ENCODE data around the gene TSSK2.

TSSK2 gene

DNA sequence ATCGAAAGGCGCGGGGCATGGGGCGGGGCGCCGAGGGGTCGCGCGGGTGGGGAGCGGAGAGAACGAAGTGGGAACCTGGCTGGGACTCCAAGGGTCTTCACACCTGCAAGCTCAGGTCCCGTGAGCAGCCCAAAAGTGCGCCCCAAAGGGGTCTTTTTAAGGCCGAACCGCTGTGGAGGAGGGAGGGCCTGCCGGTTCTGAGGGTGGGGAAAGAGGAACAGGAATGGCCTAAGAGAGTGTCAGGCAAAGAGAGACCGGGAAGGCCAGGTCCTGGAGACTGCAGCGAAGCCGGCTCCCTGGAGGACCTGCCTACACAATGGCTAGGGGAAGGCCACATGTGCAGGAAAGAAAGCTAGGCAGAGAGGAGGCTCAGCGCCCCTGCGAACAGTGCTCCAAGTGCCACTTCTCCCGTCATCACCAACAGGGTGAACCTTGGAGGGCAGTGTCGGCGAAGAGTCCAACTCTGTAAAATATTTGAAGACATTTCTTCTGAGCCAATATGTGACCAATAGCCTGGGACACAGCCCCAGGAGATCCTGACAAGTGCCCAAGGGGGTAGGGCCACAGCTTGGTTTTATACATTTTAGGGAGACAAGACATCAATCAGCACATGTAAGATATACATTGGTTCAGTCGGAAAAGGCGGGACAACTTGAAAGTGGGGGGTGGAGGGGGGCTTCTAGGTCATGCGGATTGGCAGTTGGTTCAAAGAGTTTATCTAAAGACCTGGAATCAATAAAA, 8.2 kb upstream of the TSSK2 start:
- Histone ChIP-seq H3K27ac (ENCODE audit: low read length) (no peak overlapping the region), H3K4me1 (ENCODE audit: low read length) (peaks cover 21% of the 10 kb centered on the region), H3K4me2 (ENCODE audit: low read length) (peak overlapping the region; percentile 82), H3K9me3 (ENCODE audit: insufficient read depth, low read length) (no peaks in the 10 kb centered on the region), H3K4me3 (ENCODE audit: low read length) (peak overlapping the region; percentile 88), H4K20me1 (ENCODE audit: insufficient read depth, low read length) (peaks cover 36% of the 10 kb centered on the region), H3K27me3 (ENCODE audit: low read depth, low read length) (no peaks in the 10 kb centered on the region), H3K79me2 (ENCODE audit: low read length) (peaks cover 43% of the 10 kb centered on the region), H3K9ac (ENCODE audit: low read length) (peak overlapping the region; percentile 42; the same call in 1 of the 2 replicates), H3K36me3 (replicated peaks; ENCODE audit: low read depth, low read length) (peaks cover 5% of the 10 kb centered on the region), H2AFZ (ENCODE audit: low read depth, low read length) (peak overlapping the region; percentile 67)
- TF ChIP-seq, protein P1, sequence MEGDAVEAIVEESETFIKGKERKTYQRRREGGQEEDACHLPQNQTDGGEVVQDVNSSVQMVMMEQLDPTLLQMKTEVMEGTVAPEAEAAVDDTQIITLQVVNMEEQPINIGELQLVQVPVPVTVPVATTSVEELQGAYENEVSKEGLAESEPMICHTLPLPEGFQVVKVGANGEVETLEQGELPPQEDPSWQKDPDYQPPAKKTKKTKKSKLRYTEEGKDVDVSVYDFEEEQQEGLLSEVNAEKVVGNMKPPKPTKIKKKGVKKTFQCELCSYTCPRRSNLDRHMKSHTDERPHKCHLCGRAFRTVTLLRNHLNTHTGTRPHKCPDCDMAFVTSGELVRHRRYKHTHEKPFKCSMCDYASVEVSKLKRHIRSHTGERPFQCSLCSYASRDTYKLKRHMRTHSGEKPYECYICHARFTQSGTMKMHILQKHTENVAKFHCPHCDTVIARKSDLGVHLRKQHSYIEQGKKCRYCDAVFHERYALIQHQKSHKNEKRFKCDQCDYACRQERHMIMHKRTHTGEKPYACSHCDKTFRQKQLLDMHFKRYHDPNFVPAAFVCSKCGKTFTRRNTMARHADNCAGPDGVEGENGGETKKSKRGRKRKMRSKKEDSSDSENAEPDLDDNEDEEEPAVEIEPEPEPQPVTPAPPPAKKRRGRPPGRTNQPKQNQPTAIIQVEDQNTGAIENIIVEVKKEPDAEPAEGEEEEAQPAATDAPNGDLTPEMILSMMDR (IDR thresholded peaks at IDR 0.05; ENCODE audit: low read depth, low read length) = no peak
- no peak for TF ChIP-seq EZH2phosphoT487 (IDR thresholded peaks at IDR 0.05; ENCODE audit: low read depth)

DNA sequence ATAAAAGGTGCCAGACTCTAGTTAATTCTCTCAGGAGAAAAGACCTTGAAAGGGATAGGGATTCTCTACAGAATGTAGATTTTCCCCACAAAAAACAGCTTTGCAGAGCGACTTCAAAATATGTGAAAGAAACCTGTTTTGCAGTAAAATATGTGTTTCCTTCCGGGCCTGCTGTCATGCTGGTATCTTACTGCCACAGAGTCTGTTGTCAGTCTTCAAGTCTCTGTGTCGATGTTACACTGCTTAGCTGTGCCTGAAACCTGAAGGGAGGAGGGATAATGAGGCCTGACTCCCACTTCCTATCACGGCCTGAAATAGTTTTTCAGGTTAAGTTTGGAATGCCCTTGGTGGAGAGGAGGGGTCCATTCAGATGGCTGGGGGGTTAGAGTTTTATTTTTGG, 7.2 kb upstream of the TSSK2 start:
- H3K36me3 ChIP-seq (replicated peaks; ENCODE audit: low read depth, low read length) = no peaks in the 10 kb centered on the region
- H3K27me3 ChIP-seq (ENCODE audit: low read depth, low read length) = no peaks in the 10 kb centered on the region
- H4K20me1 ChIP-seq (ENCODE audit: insufficient read depth, low read length) = peaks cover 26% of the 10 kb centered on the region
- no peak overlapping the region for H2AFZ ChIP-seq (ENCODE audit: low read depth, low read length)
- H3K4me2 ChIP-seq (ENCODE audit: low read length) = no peak overlapping the region
- H3K9ac ChIP-seq (ENCODE audit: low read length) = no peak overlapping the region
- H3K27ac ChIP-seq (ENCODE audit: low read length) = no peak overlapping the region
- H3K4me3 ChIP-seq (ENCODE audit: low read length) = no peak overlapping the region
- no peak for TF ChIP-seq EZH2phosphoT487 (IDR thresholded peaks at IDR 0.05; ENCODE audit: low read depth)
- TF ChIP-seq, protein P1 (IDR thresholded peaks at IDR 0.05; ENCODE audit: low read depth, low read length) = no peak
- H3K79me2 ChIP-seq (ENCODE audit: low read length) = peaks cover 32% of the 10 kb centered on the region
- H3K9me3 ChIP-seq (ENCODE audit: insufficient read depth, low read length) = no peaks in the 10 kb centered on the region
- H3K4me1 ChIP-seq (ENCODE audit: low read length) = peaks cover 13% of the 10 kb centered on the region

DNA sequence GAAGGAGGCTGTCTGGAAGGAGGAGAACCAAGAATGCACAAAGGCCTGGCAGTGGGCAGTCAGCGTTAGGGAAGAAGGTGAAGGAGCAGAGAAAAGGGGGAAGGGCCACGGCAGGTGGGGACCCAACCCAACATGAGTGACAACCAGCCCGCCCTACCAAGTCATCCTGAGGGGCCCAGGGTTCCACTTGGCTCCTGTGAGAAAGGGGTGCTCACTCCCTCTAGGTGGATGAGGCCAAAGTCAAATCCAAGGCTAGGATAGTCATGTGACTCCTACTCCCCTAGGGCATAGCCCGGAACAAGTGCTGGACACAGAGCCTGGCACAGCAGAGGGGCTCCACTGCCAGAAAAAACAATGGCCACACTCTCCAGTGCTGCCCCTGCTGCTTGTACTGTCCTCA, 6.7 kb upstream of the TSSK2 start:
- Histone ChIP-seq H3K4me3 (ENCODE audit: low read length) (no peak overlapping the region), H3K79me2 (ENCODE audit: low read length) (peaks cover 28% of the 10 kb centered on the region), H3K27me3 (ENCODE audit: low read depth, low read length) (no peaks in the 10 kb centered on the region), H3K4me2 (ENCODE audit: low read length) (no peak overlapping the region), H4K20me1 (ENCODE audit: insufficient read depth, low read length) (peaks cover 23% of the 10 kb centered on the region), H3K9ac (ENCODE audit: low read length) (no peak overlapping the region), H3K36me3 (replicated peaks; ENCODE audit: low read depth, low read length) (no peaks in the 10 kb centered on the region), H2AFZ (ENCODE audit: low read depth, low read length) (no peak overlapping the region), H3K27ac (ENCODE audit: low read length) (no peak overlapping the region), H3K9me3 (ENCODE audit: insufficient read depth, low read length) (no peaks in the 10 kb centered on the region), H3K4me1 (ENCODE audit: low read length) (peaks cover 12% of the 10 kb centered on the region)
- TF ChIP-seq EZH2phosphoT487 (IDR thresholded peaks at IDR 0.05; ENCODE audit: low read depth) = no peak
- TF ChIP-seq, protein P1 (IDR thresholded peaks at IDR 0.05; ENCODE audit: low read depth, low read length) = no peak

DNA sequence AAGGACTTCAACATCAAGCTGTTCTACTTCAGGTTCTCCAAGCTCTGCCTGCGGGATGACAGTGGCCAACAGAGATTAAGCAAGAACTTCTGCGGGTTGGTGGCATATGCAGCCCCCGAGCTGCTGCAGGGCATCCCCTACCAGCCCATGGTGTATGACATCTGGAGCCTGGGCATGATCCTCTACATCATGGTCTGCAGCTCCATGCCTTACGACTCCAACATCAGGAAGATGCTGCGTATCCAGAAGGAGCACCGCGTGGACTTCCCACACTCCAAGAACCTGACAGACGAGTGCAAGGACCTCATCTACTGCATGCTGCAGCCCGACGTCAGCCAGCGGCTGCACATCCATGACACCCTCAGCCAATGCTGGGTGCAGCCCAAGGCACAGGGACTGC, 6.1 kb upstream of the TSSK2 start:
- Histone ChIP-seq H3K9me3 (ENCODE audit: insufficient read depth, low read length) (no peaks in the 10 kb centered on the region), H3K4me3 (ENCODE audit: low read length) (no peak overlapping the region), H4K20me1 (ENCODE audit: insufficient read depth, low read length) (peaks cover 17% of the 10 kb centered on the region), H3K9ac (ENCODE audit: low read length) (no peak overlapping the region), H3K36me3 (replicated peaks; ENCODE audit: low read depth, low read length) (no peaks in the 10 kb centered on the region), H3K79me2 (ENCODE audit: low read length) (peaks cover 22% of the 10 kb centered on the region), H3K27ac (ENCODE audit: low read length) (no peak overlapping the region), H3K4me2 (ENCODE audit: low read length) (no peak overlapping the region), H3K4me1 (ENCODE audit: low read length) (peaks cover 12% of the 10 kb centered on the region), H2AFZ (ENCODE audit: low read depth, low read length) (no peak overlapping the region), H3K27me3 (ENCODE audit: low read depth, low read length) (no peaks in the 10 kb centered on the region)
- TF ChIP-seq, protein P1 (IDR thresholded peaks at IDR 0.05; ENCODE audit: low read depth, low read length) = no peak
- TF ChIP-seq EZH2phosphoT487 (IDR thresholded peaks at IDR 0.05; ENCODE audit: low read depth) = no peak
